Muscle of leg (tissue), 11 donors: ENCODE data around the gene CCDC167. TPM values are rescaled to one million over a fixed set of nuclear protein-coding genes. Genes with fewer than 3 reads are reported as not detected.

Experiments used
- DNase-seq: peaks from one replicate; pipeline ENCODE4 v3.0.0; 2013
- H3K27ac ChIP-seq: one replicate; pipeline ENCODE4 v1.5.1; 2013; ENCODE audit warnings: mild to moderate bottlenecking, low read length, control low read depth
- H3K27me3 ChIP-seq: one replicate; pipeline ENCODE4 v1.6.1; 2013; ENCODE audit warnings: low read length; ENCODE audit not compliant: control insufficient read depth, insufficient read depth
- H3K36me3 ChIP-seq: one replicate; pipeline ENCODE4 v1.6.1; 2013; ENCODE audit warnings: low read length; ENCODE audit not compliant: control insufficient read depth, insufficient read depth
- H3K4me1 ChIP-seq: one replicate; pipeline ENCODE4 v1.6.1; 2013; ENCODE audit warnings: low read length; ENCODE audit not compliant: control insufficient read depth, insufficient read depth
- H3K4me3 ChIP-seq: one replicate; pipeline ENCODE4 v1.5.1; 2013; ENCODE audit warnings: low read length, control low read depth
- H3K9me3 ChIP-seq: replicated peaks from 2 replicates; pipeline ENCODE4 v1.6.1; 2013; ENCODE audit warnings: low read depth, low read length; ENCODE audit not compliant: control insufficient read depth
- WGBS: methylation state at CpG from one replicate; pipeline ENCODE4 v1.1.5; 2013; ENCODE audit warnings: missing lambda C conversion rate; ENCODE audit not compliant: insufficient coverage; 5-methylcytosine and 5-hydroxymethylcytosine counted together
- polyA plus RNA-seq, 8 donors: library from polyadenylated mRNA; unstranded; fragments of 120-200 nt; gene quantifications; one replicate each; pipeline versions ENCODE4 v1.2.1 to v1.2.3, GENCODE V29; 2013; ENCODE audit warnings: inconsistent platforms in 1 of 8, low replicate concordance in 1 of 8; ENCODE audit not compliant: insufficient read length in 8 of 8, insufficient read depth in 1 of 8
- total RNA-seq: library from RNA; stranded (reverse); fragments of 120-200 nt; gene quantifications from one replicate; pipeline ENCODE4 v1.2.4, GENCODE V29; 2013

The CCDC167 gene
- total and polyA plus RNA-seq, 9 donors, result 19.0 to 34.3 (median 24.4) TPM

DNA sequence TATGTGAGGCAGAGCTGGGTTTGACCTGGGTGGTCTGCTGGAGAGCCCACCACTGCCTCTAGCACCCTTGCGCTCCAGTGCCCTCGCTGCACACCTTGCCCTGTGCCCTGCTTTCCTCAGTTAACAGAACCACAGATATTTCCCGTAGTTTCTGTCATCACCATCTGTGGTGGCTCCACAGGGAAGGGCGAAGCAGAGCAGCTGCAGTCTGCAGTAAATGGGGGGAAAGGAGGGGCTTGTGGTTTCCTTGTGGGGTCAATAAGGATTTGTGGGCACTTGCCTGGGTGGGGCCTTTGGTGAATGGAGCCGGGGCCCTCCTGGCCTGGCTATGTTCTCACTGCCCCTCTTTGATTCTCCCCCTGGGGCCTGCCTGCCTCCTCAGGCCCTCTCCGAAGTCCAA is 21.2 kb upstream of the CCDC167 start:
- peaks cover 19% of the 10 kb centered on the region for H3K27me3 ChIP-seq
- WGBS, result 59% methylated on average over 4 of the region's 6 CpGs

DNA sequence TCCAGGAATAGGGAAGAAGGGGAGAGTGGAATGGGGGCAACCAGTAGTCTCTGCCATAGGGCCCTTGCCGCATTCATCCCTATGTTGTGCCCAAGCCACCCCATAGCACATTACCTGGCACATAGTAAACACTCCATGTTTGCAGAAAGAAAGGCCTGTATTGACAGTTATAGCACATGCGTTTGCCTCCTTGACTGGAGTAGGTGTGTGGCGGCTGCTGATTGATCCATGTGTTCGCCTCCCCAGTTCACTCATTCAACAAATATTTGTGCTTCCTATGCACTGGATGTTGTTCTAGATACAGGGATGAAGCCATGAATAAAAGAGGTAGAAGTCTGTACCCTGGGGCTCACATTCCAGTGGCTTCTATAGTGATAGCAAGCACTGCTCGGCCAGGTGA is 19.8 kb upstream of the CCDC167 start:
- Histone ChIP-seq H3K4me1 (peaks cover 4% of the 10 kb centered on the region), H3K9me3 (no peaks in the 10 kb centered on the region), H3K4me3 (no peak overlapping the region), H3K27me3 (peaks cover 22% of the 10 kb centered on the region), H3K27ac (no peak overlapping the region), H3K36me3 (no peaks in the 10 kb centered on the region)
- WGBS, result 100% methylated on average over 2 of the region's 5 CpGs
- DNase-seq, result no peak

More for the DNA sequence above, 21.2 kb upstream of the CCDC167 start:
- Histone ChIP-seq H3K4me1 (peaks cover 4% of the 10 kb centered on the region), H3K9me3 (no peaks in the 10 kb centered on the region), H3K4me3 (no peak overlapping the region), H3K27ac (no peak overlapping the region), H3K36me3 (no peaks in the 10 kb centered on the region)
- no peak for DNase-seq

DNA sequence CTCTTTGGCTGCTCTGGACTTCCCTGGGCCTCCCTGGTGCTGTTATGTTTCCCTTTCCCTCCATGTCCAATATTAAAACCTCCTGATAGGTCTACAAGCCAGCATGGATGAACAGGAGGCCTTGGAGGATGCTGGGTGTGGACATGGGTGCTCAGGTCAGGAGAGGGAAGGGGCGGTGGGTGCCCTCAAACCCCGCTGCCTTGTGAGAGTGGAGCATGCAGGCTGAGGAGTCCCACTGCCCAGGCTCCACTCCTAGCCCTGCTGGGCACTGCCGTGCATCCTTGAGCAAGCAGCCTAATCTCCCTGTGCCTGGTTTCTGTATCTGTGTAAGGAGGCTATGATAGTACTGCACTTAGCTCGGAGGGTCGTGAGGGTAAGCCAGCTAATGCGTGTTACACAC is 18.4 kb upstream of the CCDC167 start:
- H3K4me3 ChIP-seq, result no peak overlapping the region
- H3K27ac ChIP-seq, result no peak overlapping the region
- H3K27me3 ChIP-seq, result peaks cover 35% of the 10 kb centered on the region
- no peaks in the 10 kb centered on the region for H3K36me3 ChIP-seq
- no peak for DNase-seq
- WGBS, result 71% methylated on average over 5 of the region's 6 CpGs
- H3K4me1 ChIP-seq, result peaks cover 4% of the 10 kb centered on the region
- H3K9me3 ChIP-seq, result no peaks in the 10 kb centered on the region

DNA sequence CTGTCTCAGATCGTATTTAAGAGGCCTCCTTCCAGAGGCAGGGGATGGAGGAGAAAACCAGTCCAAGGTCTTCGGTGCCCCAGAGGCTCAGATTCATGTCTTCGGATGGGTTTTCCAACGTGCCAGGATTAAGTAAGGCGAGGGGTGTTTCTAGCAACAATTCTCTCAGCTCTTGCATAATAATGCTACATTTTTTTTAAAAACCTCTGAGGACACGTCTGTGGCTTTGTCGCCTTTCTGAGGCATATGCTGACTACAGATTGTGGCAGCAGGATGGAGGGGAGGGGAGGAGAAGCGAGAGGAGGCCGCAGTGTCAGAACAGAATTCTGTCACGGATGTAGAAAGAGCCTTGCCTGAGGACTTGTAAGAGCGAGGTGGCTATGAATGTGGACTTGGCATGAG is 17.7 kb upstream of the CCDC167 start:
- peaks cover 36% of the 10 kb centered on the region for H3K27me3 ChIP-seq
- no peak for DNase-seq

DNA sequence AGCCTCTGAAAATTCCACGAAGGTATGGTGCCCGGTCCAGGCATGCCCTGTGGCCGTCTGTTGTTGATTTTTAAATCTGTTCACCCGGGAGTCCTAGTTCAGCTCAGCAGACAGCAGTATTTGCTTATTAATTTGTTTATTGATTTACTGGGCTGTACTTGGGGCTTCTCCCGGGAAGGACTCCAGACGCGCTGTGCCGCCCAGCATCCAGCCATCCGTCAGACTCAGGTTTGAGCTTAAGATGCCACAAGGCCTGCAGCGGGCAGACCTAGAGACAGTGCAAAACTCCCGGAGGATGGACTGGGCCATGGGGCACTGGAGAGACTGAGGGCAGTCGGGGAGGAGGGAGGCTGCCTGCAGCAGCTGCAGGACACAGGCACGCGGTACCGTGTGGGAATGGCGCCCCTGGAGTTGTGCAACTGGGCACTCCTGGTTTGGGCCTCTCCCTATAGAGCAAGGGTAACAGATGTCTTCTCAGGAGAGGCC is 17.3 kb upstream of the CCDC167 start:
- Histone ChIP-seq H3K4me3 (no peak overlapping the region), H3K4me1 (peaks cover 4% of the 10 kb centered on the region), H3K27ac (no peak overlapping the region), H3K36me3 (no peaks in the 10 kb centered on the region), H3K9me3 (no peaks in the 10 kb centered on the region), H3K27me3 (peaks cover 40% of the 10 kb centered on the region)
- no peak for DNase-seq
- 51% methylated on average over 12 of the region's 16 CpGs for WGBS

More for the DNA sequence above, 17.7 kb upstream of the CCDC167 start:
- H3K27ac ChIP-seq, result no peak overlapping the region
- peaks cover 4% of the 10 kb centered on the region for H3K4me1 ChIP-seq
- H3K4me3 ChIP-seq, result no peak overlapping the region
- no peaks in the 10 kb centered on the region for H3K36me3 ChIP-seq
- WGBS, result 62% methylated on average over 5 of the region's 11 CpGs
- no peaks in the 10 kb centered on the region for H3K9me3 ChIP-seq

DNA sequence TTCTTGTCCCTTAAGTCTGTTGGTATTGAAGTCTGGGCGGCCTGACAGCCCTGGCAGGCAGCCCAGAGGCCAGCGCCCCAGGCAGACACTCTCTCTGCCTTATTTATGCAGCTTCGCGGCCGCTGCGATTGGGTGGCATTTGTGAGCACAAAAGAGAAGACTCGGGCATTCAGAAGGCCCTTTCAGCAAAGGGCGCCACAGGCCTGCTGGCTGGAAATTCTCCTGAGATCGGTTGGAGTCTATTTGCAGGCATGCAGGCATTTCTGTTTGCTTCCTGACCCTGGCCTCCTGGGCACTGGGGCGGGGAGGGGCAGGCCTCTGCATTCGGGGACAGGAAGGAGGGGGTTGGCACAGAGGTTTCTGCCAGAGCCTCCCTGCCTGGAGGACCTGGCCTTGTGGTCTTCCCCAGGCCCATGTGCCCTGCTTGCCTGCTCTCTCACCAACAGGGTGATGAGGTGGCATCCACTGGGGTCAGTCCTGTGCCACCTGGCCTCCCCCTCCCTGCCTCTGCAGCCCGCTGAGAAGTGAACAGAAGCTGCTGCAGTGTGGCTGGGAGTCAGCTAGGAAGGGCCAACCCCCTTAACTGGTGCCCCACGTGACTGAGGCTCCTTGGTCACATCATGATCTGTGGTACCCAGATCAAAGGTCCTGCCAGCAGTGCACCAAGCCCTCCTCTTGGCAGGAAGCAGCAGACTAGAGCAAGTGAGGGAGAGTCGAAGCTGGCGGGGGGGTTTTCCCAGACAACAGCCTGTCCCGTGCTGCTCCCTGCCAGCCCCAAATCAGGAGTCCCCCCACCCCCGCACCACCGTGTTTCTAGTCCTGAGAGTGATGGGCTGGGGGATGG is 16.6 kb upstream of the CCDC167 start:
- no peak overlapping the region for H3K27ac ChIP-seq
- no peak for DNase-seq
- H3K36me3 ChIP-seq, result no peaks in the 10 kb centered on the region
- 38% methylated on average over 13 of the region's 18 CpGs for WGBS
- H3K4me3 ChIP-seq, result no peak overlapping the region
- H3K27me3 ChIP-seq, result peaks cover 46% of the 10 kb centered on the region
- no peaks in the 10 kb centered on the region for H3K9me3 ChIP-seq
- peaks cover 4% of the 10 kb centered on the region for H3K4me1 ChIP-seq

DNA sequence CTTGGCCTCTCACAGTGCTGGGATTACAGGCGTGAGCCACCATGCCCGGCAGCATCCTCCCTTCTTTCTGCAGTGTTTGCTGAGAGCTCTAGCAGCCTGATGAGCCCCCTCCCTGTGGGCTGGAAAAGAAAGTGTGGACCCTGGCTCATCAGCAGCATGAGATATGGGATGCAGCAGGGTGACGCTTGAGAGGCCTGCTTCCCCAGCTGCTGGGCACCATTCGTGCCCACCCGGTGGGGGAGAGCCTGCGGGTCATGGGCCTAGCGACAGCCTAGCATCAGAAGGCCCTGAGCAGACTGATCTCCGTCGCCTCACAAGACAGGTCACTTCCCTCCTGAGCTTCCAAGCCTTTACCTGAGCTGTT is 16.0 kb upstream of the CCDC167 start:
- no peaks in the 10 kb centered on the region for H3K36me3 ChIP-seq
- no peak overlapping the region for H3K27ac ChIP-seq
- no peak overlapping the region for H3K4me3 ChIP-seq
- no peaks in the 10 kb centered on the region for H3K9me3 ChIP-seq
- no peak for DNase-seq
- 50% methylated on average over 5 of the region's 9 CpGs for WGBS
- peaks cover 4% of the 10 kb centered on the region for H3K4me1 ChIP-seq
- H3K27me3 ChIP-seq, result peaks cover 48% of the 10 kb centered on the region

DNA sequence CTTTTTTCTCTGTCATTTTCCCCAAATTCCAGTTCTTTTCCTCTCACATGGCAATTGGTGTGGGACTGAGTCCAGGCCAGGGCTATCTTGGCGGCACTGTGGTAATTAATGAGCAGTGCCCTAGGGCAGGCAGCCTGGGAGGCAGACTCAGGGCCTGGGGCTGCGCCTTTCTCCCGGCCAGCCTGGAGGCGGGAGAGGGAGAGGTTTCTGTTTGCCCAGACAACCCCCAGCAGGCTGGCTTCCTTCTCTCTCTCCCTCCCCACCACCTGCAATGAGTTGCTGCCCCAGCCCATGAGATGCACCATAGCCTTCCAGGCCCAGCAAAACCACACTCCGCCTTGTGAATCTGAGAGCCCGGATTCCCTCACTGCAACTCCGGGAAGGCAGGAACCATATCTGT is 15.1 kb upstream of the CCDC167 start:
- peaks cover 4% of the 10 kb centered on the region for H3K4me1 ChIP-seq
- no peaks in the 10 kb centered on the region for H3K36me3 ChIP-seq
- H3K9me3 ChIP-seq, result no peaks in the 10 kb centered on the region
- no peak for DNase-seq
- no peak overlapping the region for H3K27ac ChIP-seq
- H3K4me3 ChIP-seq, result no peak overlapping the region
- peaks cover 55% of the 10 kb centered on the region for H3K27me3 ChIP-seq
- 74% methylated on average over 4 of the region's 7 CpGs for WGBS

DNA sequence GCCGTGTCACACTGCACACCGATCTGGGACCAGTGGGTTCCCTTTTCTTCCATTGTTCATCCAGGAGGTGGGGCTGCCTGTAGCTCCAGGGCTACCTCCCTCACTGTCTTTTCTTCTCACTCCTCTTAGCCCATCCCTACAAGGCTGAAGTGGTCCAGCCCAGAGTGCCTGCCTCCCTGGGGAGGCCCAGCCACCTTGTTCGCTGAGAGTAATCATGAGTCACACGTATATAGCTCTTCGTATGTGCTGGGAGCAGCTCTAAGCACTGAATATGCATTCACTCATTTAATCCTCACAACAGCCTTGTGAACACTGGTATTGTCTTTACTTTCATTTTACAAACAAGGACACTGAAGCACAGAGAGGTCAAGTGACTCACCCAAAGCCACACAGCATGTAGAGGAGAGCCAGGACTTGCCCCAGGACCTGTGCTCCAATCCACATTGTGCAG is 14.7 kb upstream of the CCDC167 start:
- Histone ChIP-seq H3K4me1 (peaks cover 4% of the 10 kb centered on the region), H3K4me3 (no peak overlapping the region), H3K27me3 (peaks cover 55% of the 10 kb centered on the region), H3K36me3 (no peaks in the 10 kb centered on the region), H3K9me3 (no peaks in the 10 kb centered on the region), H3K27ac (no peak overlapping the region)
- no peak for DNase-seq
- 43% methylated on average over 2 of the region's 5 CpGs for WGBS

DNA sequence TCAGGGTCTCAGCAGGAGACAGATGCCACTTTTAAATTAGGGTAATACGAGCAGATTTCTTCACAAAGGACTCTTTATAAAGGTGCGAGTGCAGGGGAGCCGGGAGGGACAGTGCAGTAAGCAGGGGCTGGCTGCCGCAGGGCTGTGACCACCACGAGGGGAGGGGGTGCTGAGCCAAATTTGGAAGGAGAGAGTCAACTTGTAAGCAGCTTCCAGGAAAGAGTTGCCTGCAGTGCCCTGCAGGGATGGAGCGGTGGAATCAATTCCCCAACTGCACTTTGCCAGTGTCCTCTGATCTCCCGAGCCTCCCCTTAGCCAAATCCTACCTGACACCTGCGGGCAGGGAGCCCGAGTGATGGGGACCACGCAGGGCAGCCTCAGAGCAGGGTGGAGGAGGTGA is 13.9 kb upstream of the CCDC167 start:
- no peak overlapping the region for H3K27ac ChIP-seq
- no peaks in the 10 kb centered on the region for H3K36me3 ChIP-seq
- no peak for DNase-seq
- peaks cover 55% of the 10 kb centered on the region for H3K27me3 ChIP-seq
- H3K4me3 ChIP-seq, result no peak overlapping the region
- H3K4me1 ChIP-seq, result peaks cover 4% of the 10 kb centered on the region
- WGBS, result 24% methylated on average over 5 of the region's 10 CpGs
- H3K9me3 ChIP-seq, result no peaks in the 10 kb centered on the region
